NT2/D1 (cell line): Measurements from ENCODE around the gene COPS6.

Experiments
- DNase-seq: peaks from one replicate; pipeline ENCODE4 v3.0.0-alpha.2; 2011; ENCODE audit warnings: low read depth, low spot score
- H3K27me3 ChIP-seq: 2 replicates; pipeline ENCODE4 v1.6.0; 2011; ENCODE audit warnings: mild to moderate bottlenecking; ENCODE audit not compliant: insufficient read length, insufficient read depth
- H3K36me3 ChIP-seq: 2 replicates; pipeline ENCODE4 v1.6.1; 2011; ENCODE audit warnings: mild to moderate bottlenecking, low read length, mixed read lengths; ENCODE audit not compliant: insufficient read depth, insufficient read length
- H3K4me1 ChIP-seq: 2 replicates; pipeline ENCODE4 v1.5.1; 2011; ENCODE audit not compliant: insufficient read depth, insufficient read length
- H3K4me3 ChIP-seq: 2 replicates; pipeline ENCODE4 v1.5.1; 2011; ENCODE audit warnings: low read depth; ENCODE audit not compliant: insufficient read length
- H3K9ac ChIP-seq: 2 replicates; pipeline ENCODE4 v1.6.0; 2011; ENCODE audit warnings: low read depth; ENCODE audit not compliant: insufficient read length
- H3K9me3 ChIP-seq: 2 replicates; pipeline ENCODE4 v1.5.1; 2011; ENCODE audit warnings: mild to moderate bottlenecking, low read length; ENCODE audit not compliant: insufficient read depth
- SUZ12 ChIP-seq: IDR thresholded peaks from 2 replicates; pipeline ENCODE4 v1.6.1; 2011; ENCODE audit not compliant: insufficient read length, insufficient read depth; ENCODE audit errors: extremely low read depth
- YY1 ChIP-seq: IDR thresholded peaks from 2 replicates; pipeline ENCODE4 v1.6.1; 2011; ENCODE audit not compliant: insufficient read length, insufficient read depth
- ZNF274 ChIP-seq: IDR thresholded peaks from 2 replicates; pipeline ENCODE4 v1.6.1; 2011; ENCODE audit warnings: mild to moderate bottlenecking, low read depth, low read length

Gene COPS6

GRCh38 chr7:100098913-100099312 lies 10.1 kb downstream of the COPS6 start:
- Histone ChIP-seq H3K4me1 (peaks cover 10% of the 10 kb centered on the region), H3K36me3 (peaks cover 64% of the 10 kb centered on the region), H3K27me3 (no peaks in the 10 kb centered on the region), H3K4me3 (no peak overlapping the region), H3K9me3 (no peaks in the 10 kb centered on the region), H3K9ac (no peak overlapping the region)
- no peak for DNase-seq
- TF ChIP-seq ZNF274 = no peak
- TF ChIP-seq YY1 = no peak
- TF ChIP-seq SUZ12 = no peak

- no peak for DNase-seq
- Histone ChIP-seq H3K4me1 (peaks cover 10% of the 10 kb centered on the region), H3K27me3 (no peaks in the 10 kb centered on the region), H3K9me3 (no peaks in the 10 kb centered on the region), H3K9ac (peak overlapping the region; percentile 100), H3K4me3 (peak overlapping the region; percentile 93), H3K36me3 (peaks cover 64% of the 10 kb centered on the region)
- no peak for TF ChIP-seq YY1
- TF ChIP-seq SUZ12 = no peak
- TF ChIP-seq ZNF274 = no peak
Measured at GRCh38 chr7:100099452-100099851, 10.7 kb downstream of the COPS6 start.

GRCh38 chr7:100100420-100101015 lies 11.7 kb downstream of the COPS6 start:
- Histone ChIP-seq H3K27me3 (no peaks in the 10 kb centered on the region), H3K9ac (peak overlapping the region; percentile 100), H3K4me1 (peaks cover 10% of the 10 kb centered on the region), H3K9me3 (no peaks in the 10 kb centered on the region), H3K36me3 (peaks cover 63% of the 10 kb centered on the region), H3K4me3 (peak overlapping the region; percentile 93)
- DNase-seq = no peak
- TF ChIP-seq ZNF274 (no peak), YY1 (no peak), SUZ12 (no peak)

- Histone ChIP-seq H3K4me1 (peaks cover 10% of the 10 kb centered on the region), H3K9ac (peak within 1 kb of the TSS; percentile 100), H3K9me3 (no peaks in the 10 kb centered on the region), H3K27me3 (no peaks in the 10 kb centered on the region), H3K36me3 (peaks cover 63% of the 10 kb centered on the region), H3K4me3 (peak within 1 kb of the TSS; percentile 93)
- no peak for TF ChIP-seq YY1
- TF ChIP-seq SUZ12 = no peak
- TF ChIP-seq ZNF274 = no peak
- DNase-seq = peak; percentile 98
Measured at GRCh38 chr7:100101016-100101862, 12.5 kb downstream of the COPS6 start, which contains the start of the genes AP4M1 and MCM7. AP4M1 (plus strand) TSS chr7:100101643; CDS start chr7:100101715, 72 bp downstream. MCM7 (minus strand) TSS chr7:100101397; CDS start chr7:100101294, 103 bp downstream.

DNA sequence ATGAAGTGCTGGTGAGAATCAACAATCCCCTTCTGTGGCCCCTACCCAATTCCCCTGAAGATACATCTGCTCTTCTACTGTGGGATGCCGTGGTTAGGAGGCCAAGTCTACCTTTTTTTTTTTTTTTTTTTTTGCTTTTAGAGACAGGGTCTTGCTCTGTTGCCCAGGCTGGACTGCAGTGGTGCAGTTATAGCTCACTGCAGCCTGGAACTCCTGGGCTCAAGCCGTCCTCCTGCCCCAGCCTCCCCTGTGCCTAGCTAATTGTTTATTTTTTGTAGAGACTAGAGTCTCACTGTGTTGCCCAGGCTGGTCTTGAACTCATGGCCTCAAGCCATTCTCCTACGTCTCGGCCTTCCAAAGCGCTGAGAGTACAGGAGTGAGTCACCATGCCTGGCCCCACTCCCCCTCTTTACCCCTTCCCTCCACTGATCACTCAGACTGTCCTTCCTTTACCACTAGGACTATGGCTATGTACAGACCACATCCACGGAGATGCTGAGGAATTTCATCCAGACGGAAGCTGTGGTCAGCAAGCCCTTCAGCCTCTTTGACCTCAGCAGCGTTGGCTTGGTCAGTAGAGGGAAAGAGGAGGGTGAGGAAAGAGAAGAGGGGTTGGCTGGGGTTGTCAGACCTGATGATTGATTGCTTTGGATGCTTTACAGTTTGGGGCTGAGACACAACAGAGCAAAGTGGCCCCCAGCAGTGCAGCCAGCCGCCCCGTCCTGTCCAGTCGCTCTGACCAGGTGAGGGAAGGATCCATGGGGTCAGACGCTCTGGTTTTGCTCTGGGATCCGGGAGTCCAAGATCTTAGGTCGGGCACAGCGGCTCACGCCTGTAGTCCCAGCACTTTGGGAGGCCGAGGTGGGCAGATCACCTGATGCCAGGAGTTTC lies 14.4 kb downstream of the COPS6 start:
- peaks cover 10% of the 10 kb centered on the region for H3K4me1 ChIP-seq
- H3K9me3 ChIP-seq = no peaks in the 10 kb centered on the region
- no peak overlapping the region for H3K4me3 ChIP-seq
- DNase-seq = no peak
- peaks cover 65% of the 10 kb centered on the region for H3K36me3 ChIP-seq
- peak overlapping the region; percentile 21 for H3K9ac ChIP-seq
- no peak for TF ChIP-seq YY1
- no peak for TF ChIP-seq SUZ12
- no peak for TF ChIP-seq ZNF274
- H3K27me3 ChIP-seq = no peaks in the 10 kb centered on the region

- DNase-seq = no peak
- no peak for TF ChIP-seq ZNF274
- TF ChIP-seq SUZ12 = no peak
- TF ChIP-seq YY1 = no peak
- H3K4me1 ChIP-seq = peaks cover 3% of the 10 kb centered on the region
- H3K9ac ChIP-seq = no peak overlapping the region
- no peaks in the 10 kb centered on the region for H3K27me3 ChIP-seq
- no peaks in the 10 kb centered on the region for H3K9me3 ChIP-seq
- H3K4me3 ChIP-seq = no peak overlapping the region
- peaks cover 63% of the 10 kb centered on the region for H3K36me3 ChIP-seq
Measured at GRCh38 chr7:100105534-100105933, 16.8 kb downstream of the COPS6 start.
